H1 (cell line): ENCODE measurements around the gene PALS2. TPM values are rescaled to one million over a fixed set of nuclear protein-coding genes. Genes with fewer than 3 reads are reported as not detected.

Experiments
- CTCF ChIA-PET: fragments of 300-600 bp; sonication (Branson Sonifier 250); formaldehyde crosslinking; loops from one replicate; lab custom pipeline; 2021; ENCODE audit not compliant: partially characterized antibody; lab: Charles Lee
- POLR2A ChIA-PET: fragments of 300-600 bp; sonication (Branson Sonifier 250); formaldehyde crosslinking; loops from one replicate; lab custom pipeline; 2021; ENCODE audit warnings: inconsistent platforms; ENCODE audit not compliant: partially characterized antibody; lab: Charles Lee
- DNase-seq, 2 experiments: peaks; one replicate each; pipeline versions ENCODE4 v3.0.0 to v3.0.0-alpha.2; 2010 to 2022; ENCODE audit warnings: low spot score in 2 of 2, low read depth in 1 of 2, mixed read lengths in 1 of 2
- FAIRE-seq: peaks from 2 replicates; lab custom pipeline; 2011; peaks lifted over from hg19 to GRCh38; lab: Jason Lieb, UNC
- H2AFZ ChIP-seq: 2 replicates; pipeline ENCODE4 v1.8.1; 2012; ENCODE audit warnings: low read length, inconsistent platforms
- H2AK5ac ChIP-seq: 2 replicates; pipeline ENCODE4 v1.6.1; 2013; ENCODE audit warnings: low read depth, low read length
- H2BK120ac ChIP-seq: replicated peaks from 2 replicates; pipeline ENCODE3; 2013; ENCODE audit warnings: low read depth, low read length, inconsistent platforms
- H2BK12ac ChIP-seq: 2 replicates; pipeline ENCODE4 v1.6.1; 2013; ENCODE audit warnings: low read depth, low read length
- H2BK15ac ChIP-seq: 2 replicates; pipeline ENCODE4 v1.6.1; 2013; ENCODE audit warnings: low read length
- H2BK20ac ChIP-seq: 2 replicates; pipeline ENCODE4 v1.6.1; 2013; ENCODE audit warnings: low read length
- H2BK5ac ChIP-seq: 2 replicates; pipeline ENCODE4 v1.6.1; 2013; ENCODE audit warnings: low read depth, low read length
- H3K14ac ChIP-seq: 2 replicates; pipeline ENCODE4 v1.6.1; 2013; ENCODE audit warnings: inconsistent platforms; ENCODE audit not compliant: insufficient read length
- H3K18ac ChIP-seq: 2 replicates; pipeline ENCODE4 v1.6.1; 2013; ENCODE audit warnings: low read length; ENCODE audit errors: extremely low read depth
- H3K23ac ChIP-seq: 2 replicates; pipeline ENCODE4 v1.6.1; 2013; ENCODE audit warnings: inconsistent platforms; ENCODE audit not compliant: insufficient read length
- H3K23me2 ChIP-seq: 2 replicates; pipeline ENCODE4 v1.6.1; 2013; ENCODE audit warnings: low read depth, low read length
- H3K27ac ChIP-seq: 2 replicates; pipeline ENCODE4 v1.6.1; 2011; ENCODE audit warnings: low read depth, low read length, inconsistent platforms
- H3K27me3 ChIP-seq, 4 experiments: replicated peaks in 1 of 4; 1 replicate in 1 of 4; 2 replicates in 3 of 4; pipeline versions ENCODE4 v1.6.1 to v1.8.1; 2011 to 2013; ENCODE audit warnings: low read length in 3 of 4, mild to moderate bottlenecking in 3 of 4, inconsistent platforms in 2 of 4, mixed read lengths in 2 of 4, moderate library complexity in 1 of 4; ENCODE audit not compliant: control insufficient read depth in 3 of 4, insufficient read depth in 3 of 4; ENCODE audit errors: extremely low read depth in 1 of 4
- H3K36me3 ChIP-seq, 4 experiments: 2 replicates each; pipeline versions ENCODE4 v1.6.1 to v1.8.1; 2011 to 2013; ENCODE audit warnings: mild to moderate bottlenecking in 4 of 4, low read length in 3 of 4, moderate library complexity in 2 of 4, control low read depth in 1 of 4, inconsistent platforms in 1 of 4; ENCODE audit not compliant: insufficient read depth in 4 of 4, control insufficient read depth in 2 of 4
- H3K4ac ChIP-seq: replicated peaks from 2 replicates; pipeline ENCODE3; 2013; ENCODE audit warnings: low read length, low read depth, mixed read lengths, inconsistent platforms; ENCODE audit not compliant: insufficient read length
- H3K4me1 ChIP-seq, 4 experiments: replicated peaks in 1 of 4; 1 replicate in 1 of 4; 2 replicates in 3 of 4; pipeline versions ENCODE4 v1.6.1 to v1.8.1; 2011 to 2013; ENCODE audit warnings: low read length in 3 of 4, inconsistent platforms in 2 of 4, mixed read lengths in 1 of 4; ENCODE audit not compliant: insufficient read depth in 4 of 4, control insufficient read depth in 3 of 4
- H3K4me2 ChIP-seq, 2 experiments: 2 replicates each; pipeline versions ENCODE4 v1.6.1 to v1.8.1; 2011 to 2013; ENCODE audit warnings: low read depth in 2 of 2, low read length in 2 of 2, control low read depth in 1 of 2, inconsistent platforms in 1 of 2, mild to moderate bottlenecking in 1 of 2; ENCODE audit not compliant: insufficient read depth in 1 of 2
- H3K4me3 ChIP-seq, 4 experiments: fragments of 200-600, 300-600 bp in 1 of 4; sonication (generic), shearing (Covaris generic), sonication (Bioruptor Twin) in 1 of 4; 2 replicates each; pipeline versions ENCODE4 v1.5.1 to v1.8.1; 2011 to 2016; ENCODE audit warnings: low read length in 4 of 4, low read depth in 3 of 4, control low read depth in 2 of 4, inconsistent platforms in 2 of 4, mild to moderate bottlenecking in 2 of 4, mixed read lengths in 1 of 4, moderate library complexity in 1 of 4; ENCODE audit not compliant: insufficient read depth in 2 of 4; ENCODE audit errors: extremely low read depth in 1 of 4
- H3K56ac ChIP-seq: replicated peaks from 2 replicates; pipeline ENCODE3; 2013; ENCODE audit warnings: low read depth, mild to moderate bottlenecking, mixed read lengths, low read length, inconsistent platforms; ENCODE audit not compliant: insufficient read length
- H3K79me1 ChIP-seq: 2 replicates; pipeline ENCODE4 v1.6.1; 2013; ENCODE audit warnings: low read depth, low read length, control low read depth
- H3K79me2 ChIP-seq, 2 experiments: 2 replicates each; pipeline versions ENCODE4 v1.6.1 to v1.8.1; 2012 to 2013; ENCODE audit warnings: low read length in 2 of 2, mild to moderate bottlenecking in 2 of 2, inconsistent platforms in 1 of 2; ENCODE audit not compliant: insufficient read depth in 2 of 2, control insufficient read depth in 1 of 2
- H3K9ac ChIP-seq, 4 experiments: replicated peaks in 1 of 4; 1 replicate in 1 of 4; 2 replicates in 3 of 4; pipeline versions ENCODE4 v1.6.1 to v1.8.1; 2011 to 2013; ENCODE audit warnings: low read depth in 3 of 4, low read length in 3 of 4, control low read depth in 2 of 4, mild to moderate bottlenecking in 2 of 4, moderate library complexity in 2 of 4, inconsistent platforms in 1 of 4; ENCODE audit errors: extremely low read depth in 1 of 4
- H3K9me3 ChIP-seq, 2 experiments: 2 replicates each; pipeline versions ENCODE4 v1.6.1 to v1.8.1; 2012 to 2013; ENCODE audit warnings: mild to moderate bottlenecking in 2 of 2, moderate library complexity in 2 of 2, control low read depth in 1 of 2, inconsistent platforms in 1 of 2, low read depth in 1 of 2, low read length in 1 of 2, mixed read lengths in 1 of 2; ENCODE audit not compliant: insufficient read depth in 2 of 2
- H4K20me1 ChIP-seq, 2 experiments: replicated peaks in 1 of 2; 2 replicates each; pipeline versions ENCODE3 to v1.8.1; 2011 to 2013; ENCODE audit warnings: inconsistent platforms in 2 of 2, low read length in 2 of 2, mild to moderate bottlenecking in 1 of 2; ENCODE audit not compliant: insufficient read depth in 2 of 2, control insufficient read depth in 1 of 2
- H4K5ac ChIP-seq: 2 replicates; pipeline ENCODE4 v1.6.1; 2013; ENCODE audit warnings: low read length, low read depth, mixed read lengths, inconsistent platforms; ENCODE audit not compliant: insufficient read length
- H4K8ac ChIP-seq: 2 replicates; pipeline ENCODE4 v1.8.0; 2013; ENCODE audit warnings: mild to moderate bottlenecking, moderate library complexity, low read length, inconsistent platforms; ENCODE audit not compliant: insufficient read depth; ENCODE audit errors: extremely low read depth
- H4K91ac ChIP-seq: replicated peaks from 2 replicates; pipeline ENCODE3; 2013; ENCODE audit warnings: low read length, mixed read lengths, inconsistent platforms; ENCODE audit not compliant: insufficient read length
- CHD2 ChIP-seq: IDR thresholded peaks from 2 replicates; pipeline ENCODE4 v1.6.1; 2012; ENCODE audit warnings: low read length, improper control_type of control experiment
- FOSL1 ChIP-seq: IDR thresholded peaks from 2 replicates; pipeline ENCODE4 v1.6.1; 2011; ENCODE audit warnings: mild to moderate bottlenecking, low read depth, low read length, moderate library complexity; ENCODE audit not compliant: insufficient read depth
- TEAD4 ChIP-seq: IDR thresholded peaks from 2 replicates; pipeline ENCODE4 v1.6.1; 2012; ENCODE audit warnings: low read depth, low read length, inconsistent platforms, mixed read lengths
- YY1 ChIP-seq: IDR thresholded peaks from 2 replicates; pipeline ENCODE4 v1.6.1; 2011; ENCODE audit warnings: low read depth, mild to moderate bottlenecking, low read length
- WGBS, 2 experiments: shearing (Covaris generic) in 1 of 2; methylation state at CpG; one replicate each; pipeline versions ENCODE4 v1.1.6 to v1.1.7; 2013 to 2015; ENCODE audit warnings: low lambda C conversion rate in 2 of 2, mixed read lengths in 2 of 2, inconsistent platforms in 1 of 2, low coverage in 1 of 2, missing lambda C conversion rate in 1 of 2; ENCODE audit not compliant: insufficient replicate concordance in 2 of 2, insufficient coverage in 1 of 2, insufficient read length in 1 of 2; ENCODE audit errors: extremely low coverage in 1 of 2, missing lambda C conversion rate in 1 of 2; 5-methylcytosine and 5-hydroxymethylcytosine counted together
- polyA plus RNA-seq, 7 experiments: library from polyadenylated mRNA; depleted of rRNA in 3 of 7; stranded (reverse) in 5 of 7; unstranded in 2 of 7; fragments of >200 nt in 5 of 7; fragments of 200-250 nt in 2 of 7; gene quantifications; 1 replicate in 5 of 7; 2 replicates in 1 of 7; 4 replicates in 1 of 7; pipeline versions ENCODE4 v1.2.1 to v1.2.3, GENCODE V29; 2011 to 2013; ENCODE audit warnings: missing spikeins in 2 of 7, mixed read lengths in 2 of 7
- total RNA-seq: library from RNA; stranded (reverse); fragmentation: NEBNext Ultra II Directional; extraction: Animal tissue kit (Norgen Biotek cat#: 25700); gene quantifications from 2 replicates; pipeline ENCODE4 v1.2.1, GENCODE V29; 2021
- TF ChIP-seq, protein P1 (sequence below): IDR thresholded peaks from 2 replicates; pipeline ENCODE4 v1.6.1; 2012; ENCODE audit warnings: inconsistent platforms

The PALS2 gene
- total and polyA plus RNA-seq, 2 of the 8 experiments (the other 6 are each of a cell fraction or from before 2014, with no cell fraction given) = 10.4 to 98.3 TPM

DNA sequence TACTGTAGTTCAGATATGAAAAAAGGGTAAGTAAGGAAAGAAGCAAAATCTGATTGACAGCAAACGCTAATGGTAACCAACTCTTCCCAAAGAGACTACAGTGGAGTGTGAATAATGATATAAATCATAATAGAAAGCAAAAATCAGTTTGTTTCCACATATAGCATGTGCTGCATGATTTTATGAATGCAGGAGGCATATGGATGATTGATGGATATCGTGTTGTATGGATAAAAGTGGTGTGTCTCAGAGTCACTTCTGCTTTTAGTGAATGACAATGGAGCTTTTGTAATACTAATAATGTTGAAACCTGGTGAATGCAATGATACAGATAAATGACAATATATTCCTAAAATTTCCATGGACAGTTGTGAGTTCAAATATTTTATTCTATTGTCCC is 36.6 kb upstream of the PALS2 start:
- Histone ChIP-seq H3K27ac (no peak overlapping the region), H3K18ac (no peak overlapping the region), H4K5ac (no peak overlapping the region), H3K4me3 (no peak overlapping the region), H3K79me1 (no peaks in the 10 kb centered on the region), H4K8ac (no peak overlapping the region), H2AK5ac (no peak overlapping the region), H3K79me2 (no peaks in the 10 kb centered on the region), H3K4me2 (no peak overlapping the region), H3K14ac (no peak overlapping the region), H3K36me3 (no peaks in the 10 kb centered on the region), H3K4ac (no peak overlapping the region), H2BK20ac (no peak overlapping the region), H3K23me2 (no peaks in the 10 kb centered on the region), H3K27me3 (no peaks in the 10 kb centered on the region), H3K4me1 (peaks cover 0 to 4% (median 0%) of the 10 kb centered on the region in 4 experiments; a peak in 1 of 7 replicates), H4K20me1 (no peaks in the 10 kb centered on the region), H3K9me3 (no peaks in the 10 kb centered on the region), H3K23ac (no peak overlapping the region), H2BK15ac (no peak overlapping the region), H2BK120ac (no peak overlapping the region), H2AFZ (no peak overlapping the region), H3K56ac (no peak overlapping the region), H2BK12ac (no peak overlapping the region), H2BK5ac (no peak overlapping the region), H3K9ac (no peak overlapping the region), H4K91ac (no peak overlapping the region)
- FAIRE-seq = no peak
- TF ChIP-seq TEAD4 (no peak), YY1 (no peak), CHD2 (no peak), FOSL1 (no peak)
- TF ChIP-seq, protein P1, sequence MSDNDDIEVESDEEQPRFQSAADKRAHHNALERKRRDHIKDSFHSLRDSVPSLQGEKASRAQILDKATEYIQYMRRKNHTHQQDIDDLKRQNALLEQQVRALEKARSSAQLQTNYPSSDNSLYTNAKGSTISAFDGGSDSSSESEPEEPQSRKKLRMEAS = no peak
- ChIA-PET CTCF (interaction anchor here (1.1 to 1.2 kb wide), 3 partner anchors 10 to 108 kb away, joined by 3 read pairs; no protein-coding TSS in a partner anchor), POLR2A (no interaction called here)
- DNase-seq = no peak
- WGBS, 2 experiments = 52% methylated on average over 2 of the region's 2 CpGs; no CpG with 5 or more reads in 1 of the 2 experiments
